ENCODE measurements around the gene PTTG2.

GRCh38 chr4:37995981-37996775 lies 36.0 kb downstream of the PTTG2 start:
- TF ChIP-seq CTCF (IDR thresholded peaks at IDR 0.05) (no peak), POLR2A (IDR thresholded peaks at IDR 0.05) (no peak), EP300 (IDR thresholded peaks at IDR 0.05) (no peak)

Data from tibial nerve (tissue), 4 donors.